Stimulated activated CD8-positive, alpha-beta memory T cell treated with anti-CD3 and anti-CD28 coated beads, Interleukin-7, amount 100 ng/mL, for 4 hours (primary cell): ENCODE data around the gene ATG5.
"Not testable (repeated sequence)": the region's sequence is repeated elsewhere in the genome, so short reads cannot be mapped to it uniquely, and the experiment has no call there.

ENCODE experiments used
- DNase-seq, 2 donors: peaks; one replicate each; pipeline ENCODE4 v3.0.0-alpha.2; 2020; ENCODE audit warnings: low read depth in 2 of 2

ATG5 gene

DNA sequence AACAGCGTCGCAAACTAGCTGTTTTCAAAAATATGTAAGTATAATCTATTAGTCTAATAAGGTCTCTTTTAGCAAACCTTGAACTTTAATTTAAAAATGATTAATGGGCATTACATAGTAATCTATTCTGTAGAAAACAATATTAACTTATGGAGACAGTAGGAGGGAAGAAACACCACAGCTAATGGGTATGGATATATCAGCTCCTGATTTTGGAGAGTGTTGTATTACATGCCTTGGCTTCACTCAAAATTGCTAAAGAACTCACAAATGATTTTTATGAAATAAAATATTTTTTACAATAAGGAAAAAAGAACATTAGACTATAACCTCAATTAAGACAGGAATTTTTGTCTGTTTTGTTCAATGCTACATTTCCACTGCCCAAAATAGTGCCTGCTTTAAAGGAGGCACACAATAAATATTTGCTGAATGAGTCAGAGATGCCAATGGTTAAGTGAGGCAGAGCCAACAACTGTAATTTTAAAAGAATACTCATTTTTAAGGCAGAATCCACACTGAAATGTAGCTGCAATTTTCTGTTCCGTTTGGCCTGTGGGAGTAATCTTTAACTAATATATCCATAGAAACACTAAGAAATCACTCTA is 15.7 kb downstream of the ATG5 start:
- no peak for DNase-seq

DNA sequence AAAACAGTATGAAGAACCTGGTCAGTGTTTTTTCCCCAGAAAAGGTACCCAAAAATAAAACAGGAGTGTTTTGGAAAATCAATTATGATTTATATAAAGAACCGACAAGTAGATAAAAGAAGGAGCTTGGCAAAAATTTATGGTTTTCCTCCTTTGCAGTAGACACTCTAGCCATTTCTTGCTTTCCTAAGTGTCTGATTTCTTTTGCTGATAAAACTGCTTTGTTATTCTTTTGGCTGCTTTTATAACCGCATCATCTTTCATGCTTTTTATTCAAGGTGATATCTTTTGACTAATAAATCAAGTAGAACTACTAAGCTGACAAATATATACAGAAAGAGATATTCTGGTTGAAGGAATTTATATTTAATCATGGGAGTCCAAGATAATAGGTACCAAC is 16.6 kb downstream of the ATG5 start:
- no peak for DNase-seq

DNA sequence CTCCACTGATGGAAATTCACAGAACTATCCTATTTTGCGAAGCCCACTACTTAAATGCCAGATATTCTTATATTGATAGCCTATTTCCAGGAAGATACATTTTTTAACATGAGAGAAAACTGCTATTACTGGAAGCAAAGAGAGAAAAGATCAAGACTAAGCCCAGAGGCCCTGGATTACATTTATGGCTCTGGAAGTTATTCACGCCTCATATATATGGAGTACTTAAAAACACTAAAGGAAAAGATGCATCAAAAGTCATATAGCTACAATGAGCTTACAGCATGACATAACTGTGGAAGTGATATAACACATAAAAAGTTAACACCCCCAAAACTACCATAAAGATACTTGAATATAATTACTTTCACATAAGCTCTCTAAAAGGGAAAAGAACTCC is 19.8 kb downstream of the ATG5 start:
- no peak for DNase-seq

DNA sequence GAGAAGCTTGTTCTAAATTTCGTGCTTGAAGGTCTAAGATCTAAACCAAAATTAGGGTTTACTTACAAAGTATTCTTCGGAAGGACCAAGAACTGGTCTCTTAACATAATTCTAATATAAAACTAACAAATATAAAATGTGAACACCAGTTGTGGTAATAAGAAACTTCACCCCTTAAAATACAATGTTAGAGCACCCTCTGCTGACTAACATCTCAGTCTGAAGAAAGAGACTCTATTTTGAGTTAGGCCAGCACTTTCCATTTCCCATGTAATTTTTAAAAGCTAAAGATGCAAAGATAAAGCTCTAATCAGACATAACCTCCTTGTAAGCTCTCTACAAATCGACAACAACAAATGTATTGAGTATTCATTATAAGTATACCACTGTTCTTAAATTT is 24.6 kb downstream of the ATG5 start:
- no peak for DNase-seq

DNA sequence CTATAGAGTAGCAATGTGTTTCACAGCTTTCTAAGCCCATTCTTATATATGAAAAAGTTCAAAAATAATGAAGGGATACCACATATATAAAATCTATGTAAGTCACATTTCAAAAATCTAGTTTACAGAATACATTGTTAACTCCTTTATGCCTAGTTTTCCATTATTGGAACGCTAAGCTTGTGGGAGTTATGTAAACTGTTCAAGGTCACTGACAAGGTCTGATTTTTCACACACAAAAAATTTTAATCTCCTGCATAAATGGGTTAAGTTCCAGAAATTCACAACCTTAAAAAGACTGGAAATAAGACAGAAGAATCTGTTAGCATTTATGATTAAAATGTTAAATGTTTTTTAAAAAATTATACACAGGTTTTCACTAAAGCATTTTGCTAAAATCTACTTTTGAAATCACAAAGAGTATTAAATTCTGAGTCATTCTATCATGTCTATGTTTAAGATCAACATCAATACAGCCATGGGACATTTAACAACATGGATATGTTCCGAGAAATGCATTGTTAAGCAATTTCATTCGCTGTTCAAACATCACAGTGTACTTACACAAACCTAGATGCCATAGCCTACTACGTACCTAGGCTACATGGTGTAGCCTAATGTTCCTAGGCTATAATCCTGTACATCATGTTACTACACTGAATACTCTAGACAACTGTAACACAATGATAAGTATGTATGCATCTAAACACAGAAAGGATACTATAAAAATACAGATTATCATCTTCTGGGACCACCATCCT is 25.4 kb downstream of the ATG5 start:
- no peak for DNase-seq

DNA sequence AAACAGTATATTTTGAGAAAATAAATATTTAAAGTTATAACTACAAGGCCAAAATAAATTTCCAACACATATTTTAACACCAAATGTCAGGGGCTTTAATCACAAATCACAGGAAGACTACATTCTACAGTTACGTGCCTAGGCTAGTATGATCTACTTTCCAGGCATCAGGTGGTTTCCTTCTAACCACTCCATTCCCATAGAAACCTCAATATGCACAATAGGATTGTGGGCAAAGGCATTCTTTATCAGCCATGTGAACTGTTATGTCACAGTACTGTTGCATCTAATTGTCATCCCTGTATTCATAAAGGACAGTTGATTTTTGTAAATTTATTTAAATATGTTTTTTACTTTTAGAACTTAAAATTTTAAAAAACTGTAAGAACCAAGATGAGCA is 32.4 kb downstream of the ATG5 start:
- DNase-seq, result no peak

DNA sequence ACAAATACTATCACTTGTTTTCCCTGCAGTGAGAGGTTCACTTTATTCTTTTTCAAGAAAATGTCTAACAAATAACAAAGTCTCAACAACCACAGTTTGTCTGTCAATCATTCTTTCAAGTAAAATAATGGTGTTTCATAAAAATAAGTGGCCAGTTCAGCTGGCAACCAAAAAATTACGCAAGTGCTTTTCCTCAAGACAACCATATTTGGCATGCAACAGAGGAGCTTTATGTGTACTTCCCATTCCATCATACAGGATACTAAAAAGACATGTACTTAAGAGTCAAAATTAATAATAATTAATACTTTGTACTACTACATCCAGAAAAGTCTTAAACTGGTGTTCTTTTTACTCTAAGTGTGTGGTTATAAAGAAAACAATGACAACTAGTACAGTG is 34.6 kb downstream of the ATG5 start:
- no peak for DNase-seq

DNA sequence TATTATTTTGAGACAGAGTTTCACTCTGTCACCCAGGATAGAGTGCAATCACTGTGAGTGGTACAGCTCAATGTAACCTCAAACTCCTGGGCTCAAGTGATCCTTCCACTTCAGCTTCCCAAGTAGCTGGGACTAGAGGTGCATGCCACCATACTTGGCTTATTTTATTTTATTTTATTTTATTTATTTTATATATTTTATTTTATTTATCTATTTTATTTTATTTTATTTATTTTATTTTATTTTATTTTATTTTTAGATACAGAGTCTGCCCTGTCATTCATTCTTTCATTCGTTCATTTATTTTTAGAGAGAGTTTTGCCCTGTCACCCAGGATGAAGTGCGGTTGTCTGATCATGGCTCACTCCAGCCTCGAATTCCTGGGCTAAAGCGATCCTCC is 35.5 kb downstream of the ATG5 start:
- no peak for DNase-seq

DNA sequence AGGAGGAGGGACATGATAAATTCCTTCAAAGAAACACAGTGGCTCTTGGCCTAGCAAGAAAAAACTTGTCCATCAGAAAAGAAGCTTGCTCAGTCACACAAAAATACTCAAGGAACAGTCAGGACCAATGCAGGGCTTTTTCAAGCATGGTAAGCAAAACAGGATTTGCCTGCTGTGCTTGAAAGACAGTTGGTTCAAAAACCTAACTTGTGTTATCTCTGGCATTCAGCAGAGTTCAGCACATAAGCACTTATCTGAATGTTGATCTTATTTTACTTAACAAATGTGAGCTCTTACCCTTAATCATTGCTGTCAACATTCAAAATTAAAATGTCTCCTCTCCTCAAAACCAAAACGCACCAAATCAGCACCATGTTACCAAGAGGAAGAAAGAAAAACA is 38.3 kb downstream of the ATG5 start:
- DNase-seq, result no peak

DNA sequence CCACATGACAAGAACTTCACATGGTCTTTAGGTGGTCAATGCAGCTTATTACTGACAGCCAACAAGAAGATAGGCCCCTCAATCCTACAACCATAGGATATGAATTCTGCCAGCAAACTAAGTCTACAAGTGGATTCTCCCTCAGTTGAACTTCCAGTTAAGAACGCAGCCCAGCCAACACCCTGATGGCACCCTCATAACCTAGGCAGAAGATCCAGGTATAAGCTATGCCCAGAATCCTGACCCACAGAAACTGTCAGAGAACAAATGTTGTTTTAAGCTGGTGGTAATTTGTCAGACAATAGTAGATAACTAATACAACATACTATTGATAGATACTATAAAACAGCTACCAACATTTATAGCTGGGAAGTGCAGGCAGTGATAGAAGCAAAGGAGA is 38.8 kb downstream of the ATG5 start:
- no peak for DNase-seq

DNA sequence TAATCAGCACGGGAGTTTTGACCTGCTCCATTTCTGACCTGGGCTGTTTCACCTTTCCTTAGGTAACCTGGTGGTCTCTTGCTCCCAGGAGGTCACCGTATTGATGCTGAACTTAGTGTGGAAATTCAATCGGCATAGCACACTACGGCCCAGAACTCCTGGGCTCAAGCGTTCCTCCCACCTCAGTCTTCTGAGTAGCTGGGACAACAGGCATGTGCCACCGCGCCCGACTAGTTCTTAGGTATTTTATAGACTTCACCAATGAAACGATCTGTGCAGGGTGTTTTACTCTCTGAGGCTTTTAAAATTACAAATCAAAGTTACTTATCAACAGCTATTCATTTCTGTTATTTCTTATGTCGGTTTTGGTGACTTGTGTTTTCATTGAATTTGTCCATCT is 42.1 kb downstream of the ATG5 start:
- DNase-seq, result no peak

DNA sequence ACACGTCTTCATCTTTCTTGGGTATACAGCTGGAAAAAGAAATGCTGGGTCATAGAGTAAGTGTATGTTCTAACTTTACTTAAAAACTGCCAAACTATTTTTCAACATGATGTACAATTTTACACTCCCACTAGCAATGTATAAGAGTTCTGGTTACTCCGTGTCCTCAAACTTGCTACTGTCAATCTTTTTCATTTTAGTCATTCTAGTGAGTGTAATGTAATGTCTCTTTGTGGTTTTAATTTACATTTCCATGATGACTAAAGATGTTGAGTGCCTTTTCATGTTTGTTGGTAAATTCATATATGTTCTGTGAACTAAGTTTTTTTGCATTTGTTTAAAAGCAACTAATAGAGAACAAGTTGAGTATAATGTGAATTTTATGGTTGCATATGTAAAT is 43.9 kb downstream of the ATG5 start:
- DNase-seq, result no peak

DNA sequence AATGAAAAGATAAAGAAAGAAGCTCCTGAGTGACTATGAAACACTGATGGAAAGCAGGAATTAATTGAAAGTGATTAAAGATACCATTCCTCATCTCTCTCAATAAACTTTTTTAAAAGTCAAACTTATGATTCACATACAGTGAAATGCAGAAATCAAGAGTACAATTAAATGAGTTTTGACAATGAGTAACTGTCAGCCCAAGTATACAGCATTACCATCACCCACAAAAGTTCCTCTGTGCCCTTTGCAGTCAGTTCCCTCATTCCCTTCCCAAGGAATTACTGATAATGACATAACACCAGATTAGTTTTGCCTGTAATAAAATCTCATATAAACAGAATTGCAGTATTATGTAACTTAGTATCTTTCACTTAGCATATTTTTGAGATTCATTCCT is 44.5 kb downstream of the ATG5 start:
- DNase-seq, result no peak

DNA sequence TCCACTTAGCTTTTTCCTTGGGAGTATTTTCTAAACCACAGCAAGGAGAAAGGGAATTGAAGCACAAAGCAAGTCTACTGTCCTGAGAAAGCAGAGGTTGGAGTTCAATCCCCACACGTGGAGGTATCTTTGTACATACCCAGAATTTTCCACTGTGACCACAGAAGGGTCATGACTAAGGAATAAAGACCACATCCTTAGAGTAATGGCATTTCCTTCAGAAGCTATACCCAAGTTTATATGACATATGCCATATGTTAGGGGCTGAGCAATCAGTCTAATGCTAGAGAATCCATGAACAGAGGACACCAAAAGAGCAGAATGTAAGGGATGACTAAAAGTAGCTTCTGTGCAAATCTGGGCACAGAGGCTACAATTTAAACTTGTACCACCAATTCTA is 46.4 kb downstream of the ATG5 start:
- DNase-seq, result no peak

DNA sequence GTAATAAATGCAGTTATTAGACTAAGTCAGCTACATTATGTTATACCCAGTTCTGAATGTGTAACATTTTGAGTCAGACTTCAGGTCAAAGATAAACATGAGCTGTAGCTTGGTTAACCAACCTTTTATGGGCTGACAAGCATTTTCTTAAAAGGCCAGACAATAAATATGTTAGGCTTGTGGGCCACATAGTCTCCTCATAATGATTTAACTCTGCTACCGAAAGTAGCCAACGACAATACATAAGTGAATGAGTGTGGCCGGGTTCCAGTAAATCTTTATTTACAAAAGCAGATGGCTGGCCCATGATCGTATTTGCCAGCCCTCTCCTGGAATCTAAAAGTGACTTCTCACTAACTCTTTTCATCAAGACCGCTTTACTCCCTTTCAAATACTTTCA is 49.9 kb downstream of the ATG5 start:
- no peak for DNase-seq

DNA sequence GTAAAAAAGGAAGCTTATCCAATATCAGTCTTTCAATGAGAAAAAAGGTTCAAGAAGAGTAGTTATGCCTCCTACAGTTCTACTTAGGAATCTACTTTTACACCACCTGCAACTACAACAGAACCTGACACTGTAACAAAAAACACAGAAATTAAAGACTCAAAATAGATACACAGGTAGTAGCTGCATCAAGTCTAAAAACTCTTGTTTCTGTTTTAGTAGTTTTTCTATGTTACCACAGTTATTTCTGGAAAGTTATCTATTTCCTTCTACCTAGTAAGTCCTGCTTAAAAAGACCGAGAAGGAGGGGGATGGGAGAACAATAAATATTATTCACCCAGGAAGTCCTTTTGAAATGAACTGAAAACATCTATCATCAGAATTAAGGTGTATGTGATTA is 52.5 kb downstream of the ATG5 start:
- DNase-seq, result no peak

DNA sequence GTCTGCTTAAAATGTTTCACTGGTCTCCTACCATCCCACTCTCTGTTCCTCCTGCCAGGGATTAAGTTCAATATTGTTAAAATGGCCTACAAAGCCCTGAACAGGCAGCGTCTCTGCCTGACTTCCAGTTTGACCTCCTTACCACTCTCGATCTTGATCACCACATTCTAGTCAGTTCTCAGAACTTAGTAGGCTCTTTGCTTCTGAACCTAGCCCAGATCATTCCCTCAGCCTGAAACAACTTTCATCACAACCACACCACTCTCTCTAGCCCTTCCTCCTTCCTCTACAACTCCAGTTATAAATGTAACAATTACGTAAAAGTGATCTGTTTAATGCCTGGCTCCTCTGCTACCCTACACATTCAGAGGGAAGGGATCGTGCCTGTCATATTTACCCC is 53.3 kb downstream of the ATG5 start:
- no peak for DNase-seq

DNA sequence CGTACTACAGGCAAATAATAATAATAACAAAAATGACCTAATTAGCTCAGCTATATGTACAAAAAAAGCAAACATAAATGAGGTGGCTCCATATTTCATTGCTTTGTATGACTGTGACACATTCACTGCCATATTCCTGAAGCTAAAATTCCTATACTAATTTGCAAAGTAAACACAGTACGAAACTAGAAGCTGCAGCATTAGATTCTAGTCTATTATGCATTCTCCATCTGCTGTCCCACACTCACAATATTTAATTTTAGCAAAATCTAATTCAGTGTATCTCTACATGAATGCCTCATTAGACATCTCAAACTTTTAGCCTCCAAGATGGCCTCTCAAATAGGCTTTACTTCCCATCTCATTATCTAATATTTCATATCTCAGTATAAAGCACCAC is 55.1 kb downstream of the ATG5 start:
- no peak for DNase-seq

DNA sequence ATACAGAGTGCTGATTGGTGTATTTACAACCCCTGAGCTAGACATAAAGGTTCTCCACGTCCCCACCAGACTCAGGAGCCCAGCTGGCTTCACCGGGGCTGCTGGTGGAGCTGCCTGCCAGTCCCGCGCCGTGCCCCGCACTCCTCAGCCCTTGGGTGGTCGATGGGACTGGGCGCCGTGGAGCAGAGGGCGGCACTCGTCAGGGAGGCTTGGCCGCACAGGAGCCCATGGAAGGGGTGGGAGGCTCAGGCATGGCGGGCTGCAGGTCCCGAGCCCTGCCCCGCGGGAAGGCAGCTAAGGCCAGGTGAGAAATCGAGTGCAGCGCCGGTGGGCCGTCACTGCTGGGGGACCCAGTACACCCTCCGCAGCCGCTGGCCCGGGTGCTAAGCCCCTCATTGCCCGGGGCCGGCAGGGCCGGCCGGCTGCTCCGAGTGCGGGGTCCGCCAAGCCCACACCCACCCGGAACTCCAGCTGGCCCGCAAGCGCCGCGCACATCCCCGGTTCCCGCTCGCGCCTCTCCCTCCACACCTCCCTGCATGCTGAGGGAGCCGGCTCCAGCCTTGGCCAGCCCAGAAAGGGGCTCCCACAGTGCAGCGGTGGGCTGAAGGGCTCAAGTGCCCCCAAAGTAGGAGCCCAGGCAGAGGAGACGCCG is 56.2 kb downstream of the ATG5 start:
- DNase-seq, result not testable (repeated sequence)

DNA sequence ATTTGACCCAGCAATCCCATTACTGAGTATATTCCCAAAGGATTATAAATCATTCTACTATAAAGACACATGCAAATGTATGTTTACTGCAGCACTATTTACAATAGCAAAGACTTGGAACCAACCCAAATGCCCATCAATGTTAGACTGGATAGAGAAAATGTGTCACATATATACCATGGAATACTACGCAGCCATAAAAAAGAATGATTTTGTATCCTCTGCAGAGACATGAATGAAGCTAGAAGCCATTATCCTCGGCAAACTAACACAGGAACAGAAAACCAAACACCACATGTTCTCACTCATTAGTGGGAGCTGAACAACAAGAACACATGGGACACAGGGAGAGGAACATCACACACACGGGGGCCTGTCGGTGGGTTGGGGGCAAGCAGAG is 57.1 kb downstream of the ATG5 start:
- not testable (repeated sequence) for DNase-seq

DNA sequence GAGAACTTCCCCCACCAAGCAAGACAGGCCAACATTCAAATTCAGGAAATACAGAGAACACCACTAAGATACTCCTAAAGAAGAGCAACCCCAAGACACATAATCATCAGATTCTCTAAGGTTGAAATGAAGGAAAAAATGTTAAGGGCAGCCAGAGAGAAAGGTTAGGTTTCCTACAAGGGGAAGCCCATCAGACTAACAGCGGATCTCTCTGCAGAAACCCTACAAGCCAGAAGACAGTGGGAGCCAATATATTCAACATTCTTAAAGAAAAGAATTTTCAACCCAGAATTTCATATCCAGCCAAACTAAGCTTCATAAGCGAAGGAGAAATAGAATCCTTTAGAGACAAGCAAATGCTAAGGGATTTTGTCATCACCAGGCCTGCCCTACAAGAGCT is 61.1 kb downstream of the ATG5 start:
- not testable (repeated sequence) for DNase-seq

DNA sequence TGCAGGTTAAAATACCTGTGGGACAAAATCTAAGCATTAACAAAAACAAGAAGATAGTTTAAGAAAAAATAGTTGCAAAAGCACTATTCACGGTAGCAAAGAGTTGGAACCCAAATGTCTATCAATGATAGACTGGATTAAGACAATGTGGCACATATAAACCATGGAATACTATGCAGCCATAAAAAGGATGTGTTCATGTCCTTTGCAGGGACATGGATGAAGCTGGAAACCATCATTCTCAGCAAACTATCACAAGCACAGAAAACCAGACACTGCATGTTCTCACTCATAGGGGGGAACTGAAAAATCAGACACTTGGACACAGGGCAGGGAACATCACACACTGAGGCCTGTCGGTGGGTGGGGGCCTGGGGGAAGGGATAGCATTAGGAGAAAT is 65.8 kb downstream of the ATG5 start:
- DNase-seq, result not testable (repeated sequence)

DNA sequence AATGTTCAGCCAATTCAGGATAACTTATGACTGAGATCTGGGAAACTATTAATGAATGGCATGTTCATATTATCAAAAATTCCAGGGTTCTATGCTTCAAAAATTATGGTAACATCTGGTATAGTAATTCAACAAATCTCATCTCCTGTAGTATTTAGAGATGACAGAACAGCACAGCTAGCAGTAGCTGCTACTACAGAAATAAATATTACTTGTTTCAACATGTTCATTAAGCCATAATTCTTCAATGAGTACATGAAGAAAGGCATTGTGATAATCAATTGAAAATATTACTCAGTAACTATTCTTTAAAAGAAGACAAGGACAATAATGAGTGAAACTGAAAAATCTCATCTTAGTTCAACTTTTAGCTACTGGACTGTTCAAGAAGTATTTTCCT is 66.8 kb downstream of the ATG5 start:
- no peak for DNase-seq
